Prostate gland (tissue), 2 donors: Measurements from ENCODE around the gene GOLGA7B.

ENCODE experiments used
- CTCF ChIP-seq, 4 experiments: fragments of 200-600 bp in 2 of 4; fragments of 450-650 bp in 2 of 4; sonication (generic) in 2 of 4; IDR thresholded peaks; 1 replicate in 3 of 4; 2 replicates in 1 of 4; pipeline ENCODE4 v1.5.1; 2016 to 2019; ENCODE audit warnings: antibody characterized with exemption in 4 of 4, mild to moderate bottlenecking in 2 of 4, moderate library complexity in 2 of 4
- POLR2A ChIP-seq: fragments of 450-650 bp; IDR thresholded peaks from one replicate; pipeline ENCODE4 v1.6.1; 2016; ENCODE audit warnings: antibody characterized with exemption, mild to moderate bottlenecking

GRCh38 chr10:97831259-97831658, 18.4 kb upstream of the GOLGA7B start:
- TF ChIP-seq POLR2A (no peak), CTCF (IDR thresholded peaks at IDR 0.05) (no peak)
